Measurements from ENCODE around the gene MC4R. TPM values are rescaled to one million over a fixed set of nuclear protein-coding genes. Genes with fewer than 3 reads are reported as not detected.
A peak's percentile ranks its signal among the peaks of the same experiment; 100 is the strongest.
"Not testable (repeated sequence)": the region's sequence is repeated elsewhere in the genome, so short reads cannot be mapped to it uniquely, and the experiment has no call there.

MC4R gene
- 0.13 TPM for polyA plus RNA-seq (2013, experiment 1 of 2)
- polyA plus RNA-seq (2013, experiment 2 of 2): 0.15 TPM

GRCh38 chr18:60372596-60372995 lies at the start of gene MC4R:
TSS of gene MC4R (minus strand) at chr18:60372775. CDS start at chr18:60372349, 426 bp downstream.
- no peak within 1 kb of the TSS for H2BK5ac ChIP-seq (ENCODE audit: low read length)
- no peak within 1 kb of the TSS for H4K91ac ChIP-seq (ENCODE audit: low read depth, low read length, poor library complexity)
- no peak within 1 kb of the TSS for H3K4ac ChIP-seq (ENCODE audit: low read length)
- no peak within 1 kb of the TSS for H4K8ac ChIP-seq (ENCODE audit: low read depth, low read length)
- no peak within 1 kb of the TSS for H3K9ac ChIP-seq (ENCODE audit: low read depth, low read length, poor library complexity)
- peak; percentile 11 for DNase-seq (ENCODE audit: low spot score)
- no peak within 1 kb of the TSS for H3K27ac ChIP-seq (replicated peaks; ENCODE audit: low read length)
- H3K4me1 ChIP-seq (ENCODE audit: control insufficient read depth in 2 of 2, insufficient read depth in 1 of 2, low read depth in 1 of 2, low read length in 2 of 2): peaks cover 3 to 4% of the 10 kb centered on the region in 2 donors
- H2BK12ac ChIP-seq (ENCODE audit: low read length): no peak within 1 kb of the TSS
- H3K27me3 ChIP-seq (ENCODE audit: control insufficient read depth in 3 of 3, insufficient read depth in 3 of 3, low read depth in 1 of 3, low read length in 3 of 3): no peaks in the 10 kb centered on the region
- no peak within 1 kb of the TSS for H3K4me2 ChIP-seq (ENCODE audit: insufficient read depth, low read length, poor library complexity, severe bottlenecking)
- H3K79me1 ChIP-seq (ENCODE audit: low read depth, low read length): no peaks in the 10 kb centered on the region
- no peak within 1 kb of the TSS for H3K23ac ChIP-seq (ENCODE audit: low read depth, low read length, poor library complexity)
- WGBS, 2 donors (ENCODE audit: extremely low coverage in 2 of 2, insufficient read length in 2 of 2, insufficient replicate concordance in 1 of 2): no CpG with 5 or more reads among the region's 9 CpGs
- H2BK15ac ChIP-seq (ENCODE audit: low read length): no peak within 1 kb of the TSS
- no peak within 1 kb of the TSS for H3K4me3 ChIP-seq (ENCODE audit: low read length in 2 of 2)
- no peak within 1 kb of the TSS for H2BK120ac ChIP-seq (ENCODE audit: low read depth, low read length)
- peaks cover 0 to 2% of the 10 kb centered on the region in 2 donors for H3K9me3 ChIP-seq (replicated peaks in 1 of 2; ENCODE audit: control insufficient read depth in 2 of 2, insufficient read depth in 1 of 2, low read depth in 1 of 2, low read length in 2 of 2)
- H3K36me3 ChIP-seq (replicated peaks in 1 of 2; ENCODE audit: control insufficient read depth in 2 of 2, insufficient read depth in 2 of 2, low read length in 2 of 2): no peaks in the 10 kb centered on the region
- no peak within 1 kb of the TSS for H3K18ac ChIP-seq (ENCODE audit: low read length)
- peak within 1 kb of the TSS; percentile 80 for H2AFZ ChIP-seq (ENCODE audit: low read length)
- H2AK5ac ChIP-seq (ENCODE audit: low read depth, low read length): no peak within 1 kb of the TSS
- no peak within 1 kb of the TSS for H3K14ac ChIP-seq (ENCODE audit: low read length)

DNA sequence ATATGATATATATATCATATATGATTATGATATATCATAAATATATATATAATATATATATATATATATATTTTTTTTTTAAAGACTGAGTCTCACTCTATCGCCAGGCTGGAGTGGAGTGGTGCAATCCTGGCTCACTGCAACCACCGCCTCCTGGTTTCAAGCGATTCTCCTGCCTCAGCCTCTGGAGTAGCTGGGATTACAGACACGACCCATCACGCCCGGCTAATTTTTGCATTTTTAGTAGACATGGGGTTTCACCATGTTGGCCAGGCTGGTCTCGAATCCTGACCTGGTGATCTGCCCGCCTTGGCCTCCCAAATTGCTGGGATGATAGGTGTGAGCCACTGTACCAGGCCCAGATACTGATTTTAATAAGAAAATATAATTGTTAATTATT lies 49.7 kb upstream of the MC4R start:
- not testable (repeated sequence) for H3K9ac ChIP-seq (ENCODE audit: low read depth, low read length, poor library complexity); H3K4me3 ChIP-seq (ENCODE audit: low read length in 2 of 2); H3K4ac ChIP-seq (ENCODE audit: low read length); H4K8ac ChIP-seq (ENCODE audit: low read depth, low read length); H2BK5ac ChIP-seq (ENCODE audit: low read length); H3K27ac ChIP-seq (replicated peaks; ENCODE audit: low read length); H3K14ac ChIP-seq (ENCODE audit: low read length); H3K4me1 ChIP-seq (ENCODE audit: control insufficient read depth in 2 of 2, insufficient read depth in 1 of 2, low read depth in 1 of 2, low read length in 2 of 2); H3K9me3 ChIP-seq (replicated peaks in 1 of 2; ENCODE audit: control insufficient read depth in 2 of 2, insufficient read depth in 1 of 2, low read depth in 1 of 2, low read length in 2 of 2); H3K18ac ChIP-seq (ENCODE audit: low read length); H4K91ac ChIP-seq (ENCODE audit: low read depth, low read length, poor library complexity); DNase-seq (ENCODE audit: low spot score); H2AK5ac ChIP-seq (ENCODE audit: low read depth, low read length); H3K36me3 ChIP-seq (replicated peaks in 1 of 2; ENCODE audit: control insufficient read depth in 2 of 2, insufficient read depth in 2 of 2, low read length in 2 of 2); H3K23ac ChIP-seq (ENCODE audit: low read depth, low read length, poor library complexity); H3K79me1 ChIP-seq (ENCODE audit: low read depth, low read length); H2BK15ac ChIP-seq (ENCODE audit: low read length); H3K27me3 ChIP-seq (ENCODE audit: control insufficient read depth in 3 of 3, insufficient read depth in 3 of 3, low read depth in 1 of 3, low read length in 3 of 3); H2BK120ac ChIP-seq (ENCODE audit: low read depth, low read length); H2AFZ ChIP-seq (ENCODE audit: low read length); H3K4me2 ChIP-seq (ENCODE audit: insufficient read depth, low read length, poor library complexity, severe bottlenecking); H2BK12ac ChIP-seq (ENCODE audit: low read length)
- no CpG with 5 or more reads among the region's 8 CpGs for WGBS, 2 donors (ENCODE audit: extremely low coverage in 2 of 2, insufficient read length in 2 of 2, insufficient replicate concordance in 1 of 2)

DNA sequence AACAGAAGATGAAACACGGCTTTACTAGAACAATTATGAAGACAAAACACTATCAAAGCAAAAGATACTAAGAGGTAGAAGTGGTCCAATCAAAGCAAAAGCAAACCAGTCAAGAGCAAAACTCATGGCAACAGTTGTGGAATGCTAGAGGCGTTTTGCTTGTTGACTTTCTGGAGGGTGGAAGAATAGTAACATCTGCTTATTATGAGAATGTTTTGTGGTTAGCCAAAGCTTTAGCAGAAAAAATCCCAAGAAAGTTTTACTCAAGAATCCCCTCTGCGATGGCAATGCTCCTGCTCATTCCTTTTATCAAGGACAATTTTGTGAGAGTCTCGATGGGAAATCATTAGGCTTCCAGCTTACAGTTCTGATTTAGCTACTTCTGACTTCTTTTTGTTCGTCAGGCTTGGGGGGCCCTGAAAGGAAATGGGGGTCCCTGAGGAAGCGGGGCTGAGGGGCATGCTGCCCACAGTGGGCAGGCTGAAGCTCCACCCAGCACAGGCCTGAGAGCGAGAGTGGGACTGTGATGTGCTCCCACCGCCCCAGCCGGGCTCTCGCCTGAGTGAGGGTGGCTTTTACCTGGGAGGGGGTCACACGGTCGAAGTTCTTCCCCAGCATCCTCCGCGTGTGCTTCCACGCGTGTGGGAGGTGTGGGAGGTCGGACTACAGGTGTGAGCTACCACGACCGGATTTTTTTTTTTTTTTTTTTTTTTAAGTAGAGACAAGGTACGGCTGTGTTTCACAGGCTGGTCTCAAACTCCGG lies 49.0 kb upstream of the MC4R start:
- H4K8ac ChIP-seq (ENCODE audit: low read depth, low read length): no peak overlapping the region
- H3K18ac ChIP-seq (ENCODE audit: low read length): no peak overlapping the region
- no peak overlapping the region for H2BK12ac ChIP-seq (ENCODE audit: low read length)
- no peak overlapping the region for H2BK5ac ChIP-seq (ENCODE audit: low read length)
- H4K91ac ChIP-seq (ENCODE audit: low read depth, low read length, poor library complexity): no peak overlapping the region
- no peak overlapping the region for H2BK120ac ChIP-seq (ENCODE audit: low read depth, low read length)
- H3K4me1 ChIP-seq (ENCODE audit: control insufficient read depth in 2 of 2, insufficient read depth in 1 of 2, low read depth in 1 of 2, low read length in 2 of 2): no peaks in the 10 kb centered on the region
- H3K79me1 ChIP-seq (ENCODE audit: low read depth, low read length): no peaks in the 10 kb centered on the region
- H3K4me3 ChIP-seq (ENCODE audit: low read length in 2 of 2): peak overlapping the region in 1 of 2 donors; percentile 55
- H3K23ac ChIP-seq (ENCODE audit: low read depth, low read length, poor library complexity): no peak overlapping the region
- H3K4ac ChIP-seq (ENCODE audit: low read length): no peak overlapping the region
- H2AFZ ChIP-seq (ENCODE audit: low read length): no peak overlapping the region
- H3K4me2 ChIP-seq (ENCODE audit: insufficient read depth, low read length, poor library complexity, severe bottlenecking): no peak overlapping the region
- no peak overlapping the region for H3K14ac ChIP-seq (ENCODE audit: low read length)
- H3K27ac ChIP-seq (replicated peaks; ENCODE audit: low read length): no peak overlapping the region
- H2AK5ac ChIP-seq (ENCODE audit: low read depth, low read length): no peak overlapping the region
- no CpG with 5 or more reads among the region's 21 CpGs for WGBS, 2 donors (ENCODE audit: extremely low coverage in 2 of 2, insufficient read length in 2 of 2, insufficient replicate concordance in 1 of 2)
- no peak for DNase-seq (ENCODE audit: low spot score)
- H3K36me3 ChIP-seq (replicated peaks in 1 of 2; ENCODE audit: control insufficient read depth in 2 of 2, insufficient read depth in 2 of 2, low read length in 2 of 2): no peaks in the 10 kb centered on the region
- H2BK15ac ChIP-seq (ENCODE audit: low read length): no peak overlapping the region
- H3K9ac ChIP-seq (ENCODE audit: low read depth, low read length, poor library complexity): no peak overlapping the region
- H3K9me3 ChIP-seq (replicated peaks in 1 of 2; ENCODE audit: control insufficient read depth in 2 of 2, insufficient read depth in 1 of 2, low read depth in 1 of 2, low read length in 2 of 2): no peaks in the 10 kb centered on the region
- H3K27me3 ChIP-seq (ENCODE audit: control insufficient read depth in 3 of 3, insufficient read depth in 3 of 3, low read depth in 1 of 3, low read length in 3 of 3): no peaks in the 10 kb centered on the region

DNA sequence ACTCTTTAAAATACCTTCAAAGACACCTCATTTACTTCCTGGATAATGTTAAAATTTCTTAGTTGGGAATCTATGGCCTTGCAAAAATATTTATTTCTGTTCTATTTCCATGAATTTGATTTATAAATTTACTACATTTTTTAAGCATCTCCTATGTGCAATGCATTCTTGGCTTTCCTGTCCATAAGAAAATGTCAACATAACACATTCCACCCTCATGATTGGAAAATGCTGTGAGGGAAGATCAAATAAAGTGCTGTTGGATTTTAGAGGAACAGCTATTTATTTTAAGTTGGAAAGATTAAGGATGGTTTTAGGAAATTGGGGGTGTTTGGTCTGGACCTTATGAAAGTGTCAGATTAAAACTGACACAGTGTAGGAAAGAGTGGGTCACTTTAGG lies 45.4 kb upstream of the MC4R start:
- H4K8ac ChIP-seq (ENCODE audit: low read depth, low read length): no peak overlapping the region
- H3K4me2 ChIP-seq (ENCODE audit: insufficient read depth, low read length, poor library complexity, severe bottlenecking): no peak overlapping the region
- H3K79me1 ChIP-seq (ENCODE audit: low read depth, low read length): no peaks in the 10 kb centered on the region
- no peaks in the 10 kb centered on the region for H3K36me3 ChIP-seq (replicated peaks in 1 of 2; ENCODE audit: control insufficient read depth in 2 of 2, insufficient read depth in 2 of 2, low read length in 2 of 2)
- H2AK5ac ChIP-seq (ENCODE audit: low read depth, low read length): no peak overlapping the region
- no peak overlapping the region for H3K14ac ChIP-seq (ENCODE audit: low read length)
- H3K9ac ChIP-seq (ENCODE audit: low read depth, low read length, poor library complexity): no peak overlapping the region
- no peak overlapping the region for H2AFZ ChIP-seq (ENCODE audit: low read length)
- no peak overlapping the region for H2BK12ac ChIP-seq (ENCODE audit: low read length)
- H3K9me3 ChIP-seq (replicated peaks in 1 of 2; ENCODE audit: control insufficient read depth in 2 of 2, insufficient read depth in 1 of 2, low read depth in 1 of 2, low read length in 2 of 2): no peaks in the 10 kb centered on the region
- no peaks in the 10 kb centered on the region for H3K27me3 ChIP-seq (ENCODE audit: control insufficient read depth in 3 of 3, insufficient read depth in 3 of 3, low read depth in 1 of 3, low read length in 3 of 3)
- H4K91ac ChIP-seq (ENCODE audit: low read depth, low read length, poor library complexity): no peak overlapping the region
- no peak overlapping the region for H3K27ac ChIP-seq (replicated peaks; ENCODE audit: low read length)
- DNase-seq (ENCODE audit: low spot score): no peak
- H3K4ac ChIP-seq (ENCODE audit: low read length): no peak overlapping the region
- H3K4me1 ChIP-seq (ENCODE audit: control insufficient read depth in 2 of 2, insufficient read depth in 1 of 2, low read depth in 1 of 2, low read length in 2 of 2): no peaks in the 10 kb centered on the region
- H2BK5ac ChIP-seq (ENCODE audit: low read length): no peak overlapping the region
- no peak overlapping the region for H3K23ac ChIP-seq (ENCODE audit: low read depth, low read length, poor library complexity)
- no peak overlapping the region for H3K4me3 ChIP-seq (ENCODE audit: low read length in 2 of 2)
- H3K18ac ChIP-seq (ENCODE audit: low read length): no peak overlapping the region
- H2BK120ac ChIP-seq (ENCODE audit: low read depth, low read length): no peak overlapping the region
- no peak overlapping the region for H2BK15ac ChIP-seq (ENCODE audit: low read length)

Data from neuronal stem cell (in vitro differentiated cells).